PC-3 (cell line): ENCODE data around the gene TPGS2.

Source experiments
- EZH2 ChIP-seq: fragments of 300-600 bp; sonication (generic); IDR thresholded peaks from one replicate; pipeline ENCODE4 v1.6.1; 2017; ENCODE audit warnings: antibody characterized with exemption, mild to moderate bottlenecking, low read length; ENCODE audit not compliant: unreplicated experiment
- TF ChIP-seq, protein P1 (sequence below): fragments of 300-600 bp; sonication (generic); conservative IDR thresholded peaks from 2 replicates; pipeline ENCODE4 v1.5.1; 2017; ENCODE audit warnings: antibody characterized with exemption, low read depth, mild to moderate bottlenecking, low read length

DNA sequence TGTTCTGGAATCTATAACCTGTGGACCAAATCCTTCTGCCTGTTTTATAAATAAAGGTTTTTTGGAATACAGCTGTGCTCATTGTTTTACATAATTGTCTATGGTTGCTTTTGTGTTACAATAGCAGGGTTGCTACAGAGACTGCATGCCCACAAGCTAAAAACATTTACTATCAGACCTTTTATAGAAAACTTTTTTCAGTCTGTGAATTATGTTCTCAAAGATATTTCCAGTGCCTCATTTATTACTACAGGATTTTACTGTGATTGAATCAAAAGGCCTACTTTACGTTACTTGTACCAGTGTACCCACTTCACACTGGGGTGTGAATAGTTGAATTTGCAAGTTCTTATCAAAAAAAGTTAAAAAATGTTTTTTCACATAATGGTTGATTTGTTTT lies 7.1 kb upstream of the TPGS2 start:
- TF ChIP-seq, protein P1, sequence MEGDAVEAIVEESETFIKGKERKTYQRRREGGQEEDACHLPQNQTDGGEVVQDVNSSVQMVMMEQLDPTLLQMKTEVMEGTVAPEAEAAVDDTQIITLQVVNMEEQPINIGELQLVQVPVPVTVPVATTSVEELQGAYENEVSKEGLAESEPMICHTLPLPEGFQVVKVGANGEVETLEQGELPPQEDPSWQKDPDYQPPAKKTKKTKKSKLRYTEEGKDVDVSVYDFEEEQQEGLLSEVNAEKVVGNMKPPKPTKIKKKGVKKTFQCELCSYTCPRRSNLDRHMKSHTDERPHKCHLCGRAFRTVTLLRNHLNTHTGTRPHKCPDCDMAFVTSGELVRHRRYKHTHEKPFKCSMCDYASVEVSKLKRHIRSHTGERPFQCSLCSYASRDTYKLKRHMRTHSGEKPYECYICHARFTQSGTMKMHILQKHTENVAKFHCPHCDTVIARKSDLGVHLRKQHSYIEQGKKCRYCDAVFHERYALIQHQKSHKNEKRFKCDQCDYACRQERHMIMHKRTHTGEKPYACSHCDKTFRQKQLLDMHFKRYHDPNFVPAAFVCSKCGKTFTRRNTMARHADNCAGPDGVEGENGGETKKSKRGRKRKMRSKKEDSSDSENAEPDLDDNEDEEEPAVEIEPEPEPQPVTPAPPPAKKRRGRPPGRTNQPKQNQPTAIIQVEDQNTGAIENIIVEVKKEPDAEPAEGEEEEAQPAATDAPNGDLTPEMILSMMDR = no peak
- no peak for TF ChIP-seq EZH2
